ENCODE data around the gene P4HA2.

Gene P4HA2

DNA sequence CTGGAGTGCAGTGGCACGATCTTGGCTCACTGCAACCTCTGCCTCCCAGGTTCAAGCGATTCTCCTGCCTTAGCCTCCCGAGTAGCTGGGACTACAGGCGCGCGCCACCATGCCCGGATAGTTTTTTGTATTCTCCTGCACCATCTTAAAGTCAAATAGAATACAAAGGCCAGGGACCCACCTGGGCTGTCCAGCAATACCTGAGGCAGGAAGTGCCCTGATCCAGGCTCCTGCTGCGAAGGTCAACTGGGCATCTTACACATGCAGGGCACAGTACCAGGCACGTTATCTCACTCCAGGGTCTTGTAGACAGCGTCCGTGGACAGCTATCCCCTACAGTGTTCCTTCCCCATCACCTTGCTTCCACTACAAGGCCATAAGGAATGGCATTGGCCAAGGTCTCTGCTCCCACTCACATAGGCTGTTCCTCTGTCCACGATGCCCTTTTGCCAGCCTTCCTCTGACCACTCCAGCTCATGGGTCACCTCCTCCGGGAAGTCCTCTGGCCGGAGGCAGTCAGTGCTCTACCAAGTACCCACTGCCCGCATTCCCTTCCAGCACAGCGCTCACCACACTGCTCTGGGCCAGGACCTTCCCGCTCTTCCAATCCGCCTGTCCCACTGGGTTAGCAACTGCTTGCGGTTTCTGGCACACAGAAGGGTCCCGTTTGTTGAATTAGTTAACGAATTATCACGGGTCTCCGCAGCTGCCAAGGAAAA lies 978 bp downstream of the P4HA2 start:
- no peak overlapping the region for H3K27ac Mint-ChIP-seq
- H3K27me3 Mint-ChIP-seq: peaks cover 21% of the 10 kb centered on the region
- no peaks in the 10 kb centered on the region for H3K36me3 Mint-ChIP-seq
- H3K4me1 Mint-ChIP-seq (ENCODE audit: low read depth): peaks cover 21% of the 10 kb centered on the region
- no peaks in the 10 kb centered on the region for H3K9me3 Mint-ChIP-seq (ENCODE audit: low read depth)
- peak overlapping the region; percentile 70 for H3K4me3 Mint-ChIP-seq

DNA sequence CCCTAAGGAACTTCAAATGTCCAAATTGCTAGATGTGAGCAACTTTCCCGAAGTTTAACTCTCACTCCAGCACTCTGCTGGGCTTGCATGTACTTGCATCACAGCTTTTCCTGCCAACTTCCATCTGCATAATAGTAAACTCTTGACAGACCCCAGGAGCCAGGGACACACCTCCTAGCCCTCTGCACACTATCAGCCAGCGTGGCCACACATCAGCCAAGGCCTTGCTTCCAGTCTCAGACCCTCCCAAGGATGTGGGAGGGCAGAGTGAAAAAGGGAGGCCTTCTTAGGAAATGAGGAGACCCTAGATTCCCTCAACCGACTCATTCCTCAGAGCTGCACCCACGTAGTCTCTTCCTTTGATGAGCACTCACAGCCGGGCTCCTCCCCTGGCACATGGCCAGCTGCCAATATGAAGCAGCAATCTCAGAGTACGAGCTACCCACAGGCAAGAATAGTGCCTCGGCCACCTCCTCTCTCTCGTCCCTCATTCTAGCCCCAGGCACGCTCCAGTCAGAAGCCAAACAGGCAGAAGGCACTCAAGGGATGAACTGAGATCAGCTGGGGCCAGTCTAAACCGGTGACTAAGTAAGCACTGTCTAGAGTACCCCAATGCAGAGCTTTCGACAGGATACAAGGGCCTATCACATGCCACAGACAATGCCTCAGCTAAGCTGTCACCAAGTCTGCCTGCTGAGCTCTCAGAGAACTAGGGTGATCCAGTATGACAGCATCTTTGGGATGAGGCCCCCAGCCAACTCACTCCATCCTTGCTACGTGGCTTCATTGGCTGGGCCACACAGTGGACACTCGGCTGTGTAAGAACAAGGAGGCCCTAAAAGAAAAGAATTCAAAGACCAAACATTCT lies 2.3 kb downstream of the P4HA2 start:
- Mint-ChIP-seq H3K36me3 (no peaks in the 10 kb centered on the region), H3K9me3 (ENCODE audit: low read depth) (no peaks in the 10 kb centered on the region), H3K4me1 (ENCODE audit: low read depth) (peaks cover 21% of the 10 kb centered on the region), H3K27me3 (peaks cover 16% of the 10 kb centered on the region), H3K27ac (no peak overlapping the region), H3K4me3 (no peak overlapping the region)

DNA sequence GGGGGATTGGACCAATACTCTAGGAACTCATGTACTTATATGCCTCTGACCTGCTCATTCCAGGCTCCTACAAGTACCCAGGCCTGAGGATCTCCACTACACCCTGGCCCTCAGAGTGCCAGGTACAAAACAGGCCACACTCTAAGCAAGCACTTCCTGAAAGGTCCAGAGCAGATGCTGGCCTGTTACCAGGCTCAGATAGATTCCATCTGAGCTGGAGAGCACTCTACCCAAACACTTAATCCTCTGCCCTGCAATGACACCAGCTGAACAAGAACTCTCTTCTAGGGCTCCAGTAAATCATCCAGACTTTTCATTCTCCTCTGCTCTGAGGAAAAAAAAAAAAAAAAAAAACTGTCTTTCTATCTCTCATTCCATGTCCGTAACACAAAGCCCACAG lies 2.9 kb downstream of the P4HA2 start:
- Mint-ChIP-seq H3K9me3 (ENCODE audit: low read depth) (no peaks in the 10 kb centered on the region), H3K27me3 (peaks cover 13% of the 10 kb centered on the region), H3K36me3 (no peaks in the 10 kb centered on the region), H3K4me1 (ENCODE audit: low read depth) (peaks cover 18% of the 10 kb centered on the region), H3K4me3 (no peak overlapping the region), H3K27ac (no peak overlapping the region)

DNA sequence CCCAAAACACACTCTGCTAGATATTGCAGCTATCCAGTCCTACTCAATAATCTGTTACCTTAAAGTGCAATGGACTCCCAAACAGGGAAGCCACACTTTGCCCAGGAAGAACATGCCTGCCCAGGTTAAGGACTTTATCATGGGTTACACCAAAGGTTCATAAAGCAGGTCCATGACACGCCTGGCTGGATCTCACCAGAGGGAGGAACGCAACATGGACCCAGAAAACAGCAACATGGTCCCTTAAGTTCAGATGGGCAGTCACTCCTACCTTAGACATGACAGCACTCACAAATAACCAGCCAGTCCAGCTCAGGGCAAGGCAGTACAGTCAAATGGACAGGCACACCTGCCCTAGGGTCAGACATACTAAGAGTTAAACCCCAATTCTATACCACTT lies 3.8 kb downstream of the P4HA2 start:
- Mint-ChIP-seq H3K27me3 (peaks cover 5% of the 10 kb centered on the region), H3K4me1 (ENCODE audit: low read depth) (peaks cover 15% of the 10 kb centered on the region), H3K4me3 (no peak overlapping the region), H3K36me3 (no peaks in the 10 kb centered on the region), H3K9me3 (ENCODE audit: low read depth) (no peaks in the 10 kb centered on the region), H3K27ac (no peak overlapping the region)

DNA sequence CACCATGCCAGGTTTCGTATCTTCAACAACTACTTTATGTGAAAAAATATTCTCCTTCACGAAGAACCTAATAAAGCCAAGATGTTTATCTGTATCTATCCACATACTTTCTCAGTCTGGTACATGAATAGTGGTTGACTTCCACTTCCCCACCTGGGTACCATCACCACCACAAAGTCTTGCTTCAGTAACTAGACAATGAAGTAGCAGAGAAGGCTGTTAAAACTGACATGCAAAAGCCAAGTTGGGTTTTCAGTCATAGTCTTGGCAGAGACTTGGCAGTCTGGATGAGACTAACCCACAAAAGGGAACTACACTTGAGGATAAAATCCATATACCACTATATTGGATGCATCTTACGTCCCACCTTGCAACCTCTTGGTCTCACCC lies 5.0 kb downstream of the P4HA2 start:
- Mint-ChIP-seq H3K9me3 (ENCODE audit: low read depth) (no peaks in the 10 kb centered on the region), H3K36me3 (no peaks in the 10 kb centered on the region), H3K4me1 (ENCODE audit: low read depth) (peaks cover 15% of the 10 kb centered on the region), H3K27me3 (peaks cover 4% of the 10 kb centered on the region), H3K27ac (no peak overlapping the region), H3K4me3 (no peak overlapping the region)

DNA sequence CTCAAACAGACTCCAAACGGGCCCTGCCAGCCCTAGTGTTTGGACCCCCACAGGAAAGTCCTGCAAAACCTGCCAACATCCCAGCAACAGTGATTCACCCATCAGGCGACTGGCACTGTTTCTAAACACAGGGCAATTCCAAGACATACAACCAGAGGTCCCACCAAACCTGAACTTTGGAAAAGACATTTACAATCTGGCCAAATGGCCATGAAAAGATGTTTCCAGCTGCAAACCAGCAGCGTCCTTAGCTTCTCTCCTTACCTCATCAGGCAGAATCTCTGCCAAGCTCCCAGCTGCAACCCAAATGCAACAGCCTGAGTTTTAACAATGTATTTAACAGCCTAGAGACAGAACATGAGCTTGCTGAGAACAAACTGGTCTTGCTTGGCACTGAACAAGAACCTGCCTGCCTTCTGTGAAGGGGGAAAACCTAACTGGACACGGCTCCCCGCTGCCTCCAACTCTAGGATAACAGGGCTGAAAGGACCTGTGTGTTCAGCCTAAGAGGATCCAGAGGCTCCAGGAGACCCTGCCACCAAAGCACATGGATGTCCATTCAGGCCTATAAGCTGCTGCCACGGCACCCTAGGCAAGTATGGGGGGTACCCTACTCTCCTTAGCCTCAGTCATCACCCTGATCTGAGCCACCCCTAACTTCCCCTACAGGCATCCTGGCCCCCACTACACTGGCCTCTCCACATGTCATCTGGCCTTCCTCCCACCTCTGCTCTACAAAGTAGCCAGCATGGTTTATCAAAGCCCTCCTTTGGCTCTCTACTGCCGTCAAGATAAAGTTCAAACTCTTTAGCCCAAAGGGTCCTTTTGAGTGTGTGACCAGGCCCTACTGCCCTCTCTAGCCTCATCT lies 5.6 kb downstream of the P4HA2 start:
- H3K36me3 Mint-ChIP-seq: no peaks in the 10 kb centered on the region
- H3K9me3 Mint-ChIP-seq (ENCODE audit: low read depth): no peaks in the 10 kb centered on the region
- no peak overlapping the region for H3K4me3 Mint-ChIP-seq
- H3K27ac Mint-ChIP-seq: no peak overlapping the region
- H3K4me1 Mint-ChIP-seq (ENCODE audit: low read depth): peaks cover 14% of the 10 kb centered on the region
- H3K27me3 Mint-ChIP-seq: peaks cover 3% of the 10 kb centered on the region

DNA sequence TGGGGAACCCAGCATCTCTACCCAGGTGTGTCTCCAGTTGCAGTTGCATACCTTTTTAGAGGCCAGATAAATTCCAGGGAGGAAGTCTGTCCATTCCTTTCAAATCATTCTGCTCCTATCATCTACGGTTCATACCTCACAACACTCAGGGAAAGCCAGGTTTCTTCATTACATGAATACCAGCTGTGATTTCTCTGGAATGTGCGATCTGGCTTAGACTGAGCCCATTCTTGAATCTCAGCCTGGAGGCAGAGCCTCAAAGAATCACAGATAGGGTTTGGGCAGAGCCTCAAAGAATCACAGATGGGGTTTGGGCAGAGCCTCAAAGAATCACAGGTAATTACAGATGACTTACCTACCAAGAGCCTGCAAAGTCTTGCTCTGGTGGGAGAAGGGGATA lies 7.2 kb downstream of the P4HA2 start:
- Mint-ChIP-seq H3K27me3 (no peaks in the 10 kb centered on the region), H3K4me3 (no peak overlapping the region), H3K36me3 (no peaks in the 10 kb centered on the region), H3K4me1 (ENCODE audit: low read depth) (peaks cover 6% of the 10 kb centered on the region), H3K27ac (no peak overlapping the region), H3K9me3 (ENCODE audit: low read depth) (no peaks in the 10 kb centered on the region)

DNA sequence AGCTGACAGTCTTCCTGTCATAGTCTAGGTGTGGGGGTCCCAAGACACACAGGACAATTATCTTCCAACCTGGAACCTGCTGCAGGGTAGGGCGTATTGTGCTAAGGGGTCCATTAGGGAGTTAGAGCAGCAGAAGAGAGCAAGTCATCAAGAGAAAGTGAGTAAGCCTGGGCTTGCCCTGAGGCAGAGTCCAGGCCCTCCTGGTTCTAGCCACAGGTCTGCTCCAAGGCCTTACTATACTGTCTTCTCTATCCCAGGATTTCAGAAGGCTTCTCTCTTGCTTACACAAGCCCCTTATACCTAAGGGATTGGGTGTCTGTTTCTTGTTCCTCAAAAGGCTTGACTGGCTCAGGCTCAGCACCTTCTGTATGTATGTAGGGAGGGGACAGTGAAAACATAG lies 7.7 kb downstream of the P4HA2 start:
- Mint-ChIP-seq H3K9me3 (ENCODE audit: low read depth) (no peaks in the 10 kb centered on the region), H3K27me3 (no peaks in the 10 kb centered on the region), H3K4me1 (ENCODE audit: low read depth) (peaks cover under 1% of the 10 kb centered on the region), H3K36me3 (no peaks in the 10 kb centered on the region), H3K27ac (no peak overlapping the region), H3K4me3 (no peak overlapping the region)

DNA sequence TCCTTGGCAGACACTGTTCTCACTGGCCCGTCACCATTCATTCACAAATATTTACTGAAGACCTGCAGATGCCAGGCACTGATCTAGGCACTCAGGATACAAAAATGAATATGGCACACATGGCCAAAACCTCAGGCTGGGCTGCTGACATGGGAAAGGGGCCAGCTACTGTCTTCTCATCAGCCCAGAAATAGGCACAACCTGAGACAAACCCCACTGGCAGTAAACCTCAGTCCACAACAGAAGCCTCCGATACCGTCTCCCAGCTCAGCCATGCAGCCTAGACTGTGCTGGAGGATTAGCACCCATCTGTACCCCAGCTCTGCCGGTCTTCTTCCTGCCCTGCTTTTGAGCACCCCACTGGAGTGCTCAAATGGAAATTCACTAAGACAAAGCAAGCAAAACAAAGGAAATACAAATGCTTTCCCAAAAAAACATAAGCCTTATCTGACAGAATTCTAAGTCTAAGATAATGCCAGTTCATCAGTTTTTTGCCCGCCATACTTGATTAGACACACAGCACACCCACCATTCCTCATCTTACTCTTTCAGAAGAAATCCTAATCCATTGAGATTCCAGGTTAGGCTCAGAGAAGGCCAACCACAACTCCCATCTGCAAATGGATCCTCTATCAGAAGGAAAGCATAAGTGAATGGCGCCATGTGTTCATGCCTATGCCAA lies 8.2 kb downstream of the P4HA2 start:
- Mint-ChIP-seq H3K4me1 (ENCODE audit: low read depth) (no peaks in the 10 kb centered on the region), H3K27ac (no peak overlapping the region), H3K27me3 (no peaks in the 10 kb centered on the region), H3K36me3 (no peaks in the 10 kb centered on the region), H3K4me3 (no peak overlapping the region), H3K9me3 (ENCODE audit: low read depth) (no peaks in the 10 kb centered on the region)

DNA sequence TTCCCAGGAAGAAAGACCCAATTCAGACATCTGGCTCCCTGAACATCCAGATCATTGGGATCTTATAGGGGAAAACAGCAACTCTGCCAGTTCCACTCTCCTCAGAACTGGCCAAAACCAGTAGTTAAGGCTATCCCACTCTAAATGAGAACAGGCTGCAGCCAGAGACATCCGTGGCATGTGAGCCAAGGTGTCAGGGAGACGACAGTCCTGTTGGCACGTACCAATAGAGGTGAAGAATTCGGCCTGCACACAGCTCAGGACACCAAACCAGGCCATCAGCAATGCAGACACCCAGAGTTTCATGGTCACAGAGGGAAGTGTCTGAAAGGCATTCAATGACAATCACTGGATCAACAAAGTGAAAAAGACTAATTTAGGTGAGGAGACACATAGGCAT lies 9.3 kb downstream of the P4HA2 start:
- Mint-ChIP-seq H3K27me3 (no peaks in the 10 kb centered on the region), H3K4me3 (no peak overlapping the region), H3K9me3 (ENCODE audit: low read depth) (no peaks in the 10 kb centered on the region), H3K36me3 (no peaks in the 10 kb centered on the region), H3K27ac (no peak overlapping the region), H3K4me1 (ENCODE audit: low read depth) (no peaks in the 10 kb centered on the region)

DNA sequence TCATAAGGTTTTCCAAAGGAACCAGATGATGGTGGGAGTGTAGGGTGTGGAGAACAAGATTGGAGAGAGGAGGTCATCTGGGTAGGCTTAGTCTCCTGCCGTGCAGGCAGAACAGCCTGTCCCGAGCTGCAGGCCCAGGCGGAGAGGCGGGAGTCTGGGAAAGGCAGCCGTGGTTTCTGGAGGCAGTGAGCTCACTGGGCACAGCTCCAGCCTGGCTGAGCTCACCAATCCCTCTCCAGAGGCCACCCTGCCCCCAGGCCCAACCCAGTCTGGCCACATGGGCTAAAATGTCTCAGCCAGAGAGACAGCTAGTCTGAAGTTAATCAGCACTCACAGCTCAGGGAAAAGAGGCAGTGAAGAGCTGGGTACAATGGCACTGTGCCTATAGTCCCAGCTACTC lies 12.3 kb downstream of the P4HA2 start:
- H3K4me1 Mint-ChIP-seq (ENCODE audit: low read depth): no peaks in the 10 kb centered on the region

DNA sequence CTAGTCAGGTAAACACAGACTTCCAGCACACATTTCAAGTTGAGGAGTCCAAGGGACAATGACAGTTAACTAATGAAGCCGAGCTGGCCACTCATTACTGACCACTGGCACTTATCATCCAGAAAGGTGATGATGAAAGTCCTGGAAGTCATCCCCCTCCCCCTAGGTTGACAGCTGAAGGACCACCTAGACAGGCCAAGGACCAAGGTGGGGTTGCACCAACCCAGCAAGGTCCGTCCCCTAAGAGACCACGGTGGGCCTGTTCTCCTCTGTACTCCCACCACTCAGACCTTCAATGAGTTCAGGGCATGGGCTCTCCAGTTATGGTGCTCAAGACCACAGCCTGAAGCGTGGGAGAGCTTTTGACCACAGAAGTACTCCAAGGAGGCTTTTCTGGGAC lies 13.2 kb downstream of the P4HA2 start:
- Mint-ChIP-seq H3K9me3 (ENCODE audit: low read depth) (no peaks in the 10 kb centered on the region), H3K27me3 (no peaks in the 10 kb centered on the region), H3K4me1 (ENCODE audit: low read depth) (no peaks in the 10 kb centered on the region), H3K36me3 (no peaks in the 10 kb centered on the region), H3K4me3 (no peak overlapping the region), H3K27ac (no peak overlapping the region)

More for the DNA sequence above, 12.3 kb downstream of the P4HA2 start:
- H3K27me3 Mint-ChIP-seq: no peaks in the 10 kb centered on the region
- H3K27ac Mint-ChIP-seq: no peak overlapping the region
- H3K9me3 Mint-ChIP-seq (ENCODE audit: low read depth): no peaks in the 10 kb centered on the region
- no peaks in the 10 kb centered on the region for H3K36me3 Mint-ChIP-seq
- H3K4me3 Mint-ChIP-seq: no peak overlapping the region

DNA sequence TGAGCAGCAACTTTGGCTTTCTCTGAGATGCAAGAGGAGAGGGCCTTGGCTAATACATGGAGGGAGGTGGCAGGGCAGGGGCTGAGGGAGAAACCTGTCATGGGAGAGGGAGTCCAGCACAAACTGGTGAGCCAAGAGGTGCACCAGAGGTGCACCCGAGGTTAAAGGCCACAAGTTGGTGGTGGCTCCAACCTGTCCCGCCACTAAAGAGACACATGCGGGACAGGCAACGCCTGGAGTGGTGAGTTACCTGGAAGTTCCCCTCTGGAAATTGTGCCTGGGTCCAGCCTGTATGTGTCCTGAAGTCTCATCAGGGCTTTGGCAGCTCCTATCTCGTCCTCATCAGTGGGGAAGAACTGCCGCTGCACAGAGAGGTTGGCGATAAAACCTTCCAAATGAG lies 14.0 kb downstream of the P4HA2 start:
- H3K27me3 Mint-ChIP-seq: no peaks in the 10 kb centered on the region
- H3K9me3 Mint-ChIP-seq (ENCODE audit: low read depth): no peaks in the 10 kb centered on the region
- no peaks in the 10 kb centered on the region for H3K4me1 Mint-ChIP-seq (ENCODE audit: low read depth)
- no peaks in the 10 kb centered on the region for H3K36me3 Mint-ChIP-seq
- H3K4me3 Mint-ChIP-seq: no peak overlapping the region
- H3K27ac Mint-ChIP-seq: no peak overlapping the region

DNA sequence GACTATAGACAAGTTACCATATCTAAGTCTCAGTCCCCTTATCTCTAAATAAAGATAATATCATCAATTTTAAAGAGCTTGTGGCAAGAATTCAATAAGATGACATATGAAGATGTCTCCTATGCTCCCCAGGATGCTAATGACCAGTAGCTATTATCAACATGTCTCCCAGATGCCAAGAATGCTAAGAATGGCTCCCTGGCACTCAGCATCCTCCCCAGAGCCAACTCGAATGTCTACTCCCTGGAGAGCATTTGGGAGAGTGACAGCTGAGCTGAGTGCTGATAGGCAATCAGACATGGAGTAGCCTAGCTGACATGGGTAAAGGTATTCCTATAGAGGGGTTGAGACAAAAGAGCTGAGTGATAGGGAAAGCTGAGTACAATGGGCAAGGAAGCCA lies 15.9 kb downstream of the P4HA2 start:
- Mint-ChIP-seq H3K27ac (no peak overlapping the region), H3K4me1 (ENCODE audit: low read depth) (no peaks in the 10 kb centered on the region), H3K27me3 (no peaks in the 10 kb centered on the region), H3K4me3 (no peak overlapping the region), H3K36me3 (no peaks in the 10 kb centered on the region), H3K9me3 (ENCODE audit: low read depth) (no peaks in the 10 kb centered on the region)

Data from activated naive CD8-positive, alpha-beta T cell (primary cell).